ENCODE results near the gene CELSR1. TPM values are rescaled to one million over a fixed set of nuclear protein-coding genes. Genes with fewer than 3 reads are reported as not detected.

The CELSR1 gene
- total and polyA plus RNA-seq, 2 donors (not counting 1 experiment from before 2014, with no cell fraction given), result 0.07 to 1.8 TPM

- Histone ChIP-seq H3K9ac (ENCODE audit: insufficient read depth, low read length) (no peak overlapping the region), H3K9me3 (ENCODE audit: control insufficient read depth, insufficient read depth, low read depth, low read length) (no peaks in the 10 kb centered on the region), H3K27ac (ENCODE audit: insufficient read depth, low read length) (no peak overlapping the region), H3K79me2 (ENCODE audit: control insufficient read depth, insufficient read depth, low read length) (no peaks in the 10 kb centered on the region), H3K4me2 (ENCODE audit: extremely low read depth, insufficient read depth, low read length) (no peak overlapping the region), H3K27me3 (ENCODE audit: control insufficient read depth, insufficient read depth, low read length) (no peaks in the 10 kb centered on the region), H3K4me3 (replicated peaks in 1 of 4; ENCODE audit: control extremely low read depth in 1 of 4, insufficient read depth in 1 of 4, low read depth in 3 of 4, low read length in 4 of 4) (no peak overlapping the region), H3K4me1 (ENCODE audit: control insufficient read depth, extremely low read depth, insufficient read depth, low read length) (no peaks in the 10 kb centered on the region), H3K36me3 (ENCODE audit: control insufficient read depth, insufficient read depth, low read length) (no peaks in the 10 kb centered on the region), H2AFZ (ENCODE audit: low read length) (no peak overlapping the region), H4K20me1 (ENCODE audit: control insufficient read depth, extremely low read depth, insufficient read depth, low read length) (no peaks in the 10 kb centered on the region)
- TF ChIP-seq EZH2 (IDR thresholded peaks at IDR 0.05; ENCODE audit: low read length, missing control alignments) (no peak), CTCF (conservative IDR thresholded peaks at IDR 0.05 in 1 of 2, IDR thresholded peaks at IDR 0.05 in 1 of 2; ENCODE audit: low read depth in 1 of 2, low read length in 2 of 2) (no peak)
- DNase-seq (ENCODE audit: low read depth in 2 of 2), result no peak
Measured at GRCh38 chr22:46401370-46401769, 136.1 kb downstream of the CELSR1 start.

GRCh38 chr22:46399251-46400024, 138.0 kb downstream of the CELSR1 start:
- TF ChIP-seq EZH2 (IDR thresholded peaks at IDR 0.05; ENCODE audit: low read length, missing control alignments) (no peak), CTCF (conservative IDR thresholded peaks at IDR 0.05 in 1 of 2, IDR thresholded peaks at IDR 0.05 in 1 of 2; ENCODE audit: low read depth in 1 of 2, low read length in 2 of 2) (no peak)

GRCh38 chr22:46397951-46398350, 139.5 kb downstream of the CELSR1 start:
- Histone ChIP-seq H3K36me3 (ENCODE audit: control insufficient read depth, insufficient read depth, low read length) (no peaks in the 10 kb centered on the region), H4K20me1 (ENCODE audit: control insufficient read depth, extremely low read depth, insufficient read depth, low read length) (no peaks in the 10 kb centered on the region), H3K27ac (ENCODE audit: insufficient read depth, low read length) (no peak overlapping the region), H3K4me2 (ENCODE audit: extremely low read depth, insufficient read depth, low read length) (no peak overlapping the region), H3K27me3 (ENCODE audit: control insufficient read depth, insufficient read depth, low read length) (no peaks in the 10 kb centered on the region), H3K9me3 (ENCODE audit: control insufficient read depth, insufficient read depth, low read depth, low read length) (no peaks in the 10 kb centered on the region), H2AFZ (ENCODE audit: low read length) (no peak overlapping the region), H3K9ac (ENCODE audit: insufficient read depth, low read length) (no peak overlapping the region), H3K4me1 (ENCODE audit: control insufficient read depth, extremely low read depth, insufficient read depth, low read length) (no peaks in the 10 kb centered on the region), H3K4me3 (replicated peaks in 1 of 4; ENCODE audit: control extremely low read depth in 1 of 4, insufficient read depth in 1 of 4, low read depth in 3 of 4, low read length in 4 of 4) (no peak overlapping the region), H3K79me2 (ENCODE audit: control insufficient read depth, insufficient read depth, low read length) (no peaks in the 10 kb centered on the region)
- no peak for DNase-seq (ENCODE audit: low read depth in 2 of 2)
- TF ChIP-seq CTCF (conservative IDR thresholded peaks at IDR 0.05 in 1 of 2, IDR thresholded peaks at IDR 0.05 in 1 of 2; ENCODE audit: low read depth in 1 of 2, low read length in 2 of 2) (no peak), EZH2 (IDR thresholded peaks at IDR 0.05; ENCODE audit: low read length, missing control alignments) (no peak)

More at GRCh38 chr22:46399251-46400024, 138.0 kb downstream of the CELSR1 start:
- Histone ChIP-seq H4K20me1 (ENCODE audit: control insufficient read depth, extremely low read depth, insufficient read depth, low read length) (no peaks in the 10 kb centered on the region), H2AFZ (ENCODE audit: low read length) (no peak overlapping the region), H3K9ac (ENCODE audit: insufficient read depth, low read length) (no peak overlapping the region), H3K9me3 (ENCODE audit: control insufficient read depth, insufficient read depth, low read depth, low read length) (no peaks in the 10 kb centered on the region), H3K4me1 (ENCODE audit: control insufficient read depth, extremely low read depth, insufficient read depth, low read length) (no peaks in the 10 kb centered on the region), H3K27me3 (ENCODE audit: control insufficient read depth, insufficient read depth, low read length) (no peaks in the 10 kb centered on the region), H3K36me3 (ENCODE audit: control insufficient read depth, insufficient read depth, low read length) (no peaks in the 10 kb centered on the region), H3K79me2 (ENCODE audit: control insufficient read depth, insufficient read depth, low read length) (no peaks in the 10 kb centered on the region), H3K4me3 (replicated peaks in 1 of 4; ENCODE audit: control extremely low read depth in 1 of 4, insufficient read depth in 1 of 4, low read depth in 3 of 4, low read length in 4 of 4) (no peak overlapping the region), H3K4me2 (ENCODE audit: extremely low read depth, insufficient read depth, low read length) (no peak overlapping the region), H3K27ac (ENCODE audit: insufficient read depth, low read length) (no peak overlapping the region)
- DNase-seq (ENCODE audit: low read depth in 2 of 2), result no peak
